GM18526 (cell line): ENCODE measurements around the gene RABAC1.

Experiments
- POLR2A ChIP-seq: IDR thresholded peaks from 3 replicates; pipeline ENCODE4 v1.6.1; 2011; ENCODE audit not compliant: insufficient read length; ENCODE audit errors: extremely low read depth

Gene RABAC1

GRCh38 chr19:41928754-41929535 is 30.2 kb downstream of the RABAC1 start:
- no peak for TF ChIP-seq POLR2A

- TF ChIP-seq POLR2A: no peak
Observed at GRCh38 chr19:41928221-41928683, 30.9 kb downstream of the RABAC1 start, which contains the start of gene ERFL. Gene ERFL, minus strand, starts transcription at chr19:41928449. Its CDS starts 15,530 bp downstream, at chr19:41912919.

- TF ChIP-seq POLR2A: no peak
Observed at GRCh38 chr19:41927497-41928192, 31.5 kb downstream of the RABAC1 start.

- no peak for TF ChIP-seq POLR2A
Observed at GRCh38 chr19:41926763-41927496, 32.2 kb downstream of the RABAC1 start.

- TF ChIP-seq POLR2A: no peak
Observed at GRCh38 chr19:41926028-41926762, 32.9 kb downstream of the RABAC1 start.

- no peak for TF ChIP-seq POLR2A
Observed at GRCh38 chr19:41925208-41926003, 33.7 kb downstream of the RABAC1 start.

GRCh38 chr19:41924151-41925145 is 34.7 kb downstream of the RABAC1 start:
- no peak for TF ChIP-seq POLR2A

GRCh38 chr19:41923045-41923788 is 35.9 kb downstream of the RABAC1 start:
- TF ChIP-seq POLR2A: no peak

- TF ChIP-seq POLR2A: no peak
Observed at GRCh38 chr19:41922585-41922984, 36.5 kb downstream of the RABAC1 start.

- TF ChIP-seq POLR2A: no peak
Observed at GRCh38 chr19:41921577-41922576, 37.2 kb downstream of the RABAC1 start.
